Measurements from ENCODE around the gene FAXC. TPM values are rescaled to one million over a fixed set of nuclear protein-coding genes. Genes with fewer than 3 reads are reported as not detected.

The FAXC gene
- total and polyA plus RNA-seq, 4 donors = 2.5 to 7.3 (median 4.1) TPM

- intact Hi-C loops (cut with DNase I) = no loop called here
- 54 to 65% methylated on average over 3 of the region's 3 CpGs for WGBS, 2 donors
- Histone ChIP-seq H3K27me3 (ENCODE audit: control insufficient read depth in 1 of 2, insufficient read depth in 2 of 2, low read length in 1 of 2) (no peaks in the 10 kb centered on the region), H3K4me1 (ENCODE audit: control insufficient read depth in 1 of 2, insufficient read depth in 2 of 2, low read length in 2 of 2) (no peaks in the 10 kb centered on the region), H3K9me3 (ENCODE audit: control insufficient read depth, low read length) (no peaks in the 10 kb centered on the region), H3K27ac (ENCODE audit: low read depth in 1 of 2, low read length in 2 of 2) (no peak overlapping the region), H3K36me3 (ENCODE audit: control insufficient read depth in 1 of 2, insufficient read depth in 2 of 2, low read length in 1 of 2) (no peaks in the 10 kb centered on the region), H3K4me3 (ENCODE audit: low read length in 2 of 2) (no peak overlapping the region)
- DNase-seq (no peak), ATAC-seq (ENCODE audit: low FRiP score) (no peak)
Observed at GRCh38 chr6:99225172-99225571, 124.3 kb downstream of the FAXC start.

Other genes starting within 250 kb of the FAXC start
- gene COQ3, start 44.5 kb upstream of the FAXC start, total RNA-seq = 1 to 10 TPM; 2.4 to 3.7 TPM
- gene COQ3, start 44.5 kb upstream of the FAXC start, polyA plus RNA-seq = 10 to 100 TPM in 1 of 2 donors, 1 to 10 TPM in 1; 7.4 to 11.6 TPM
- 100 to 1,000 TPM; 107 to 192 TPM for gene PNISR, start 75.6 kb upstream of the FAXC start, total RNA-seq
- 100 to 1,000 TPM in 1 of 2 donors, 10 to 100 TPM in 1; 16.8 to 140 TPM for gene PNISR, start 75.6 kb upstream of the FAXC start, polyA plus RNA-seq
- gene USP45, start 165.7 kb upstream of the FAXC start, total RNA-seq = 10 to 100 TPM; 17.6 to 18.2 TPM
- gene USP45, start 165.7 kb upstream of the FAXC start, polyA plus RNA-seq = 1 to 10 TPM; 4.6 to 5.6 TPM
- gene CCNC, start 219.0 kb upstream of the FAXC start, total RNA-seq = 10 to 100 TPM; 37.2 to 40.4 TPM
- 10 to 100 TPM; 24.4 to 38.2 TPM for gene CCNC, start 219.0 kb upstream of the FAXC start, polyA plus RNA-seq

Measured in aorta (tissue), 5 donors.